Neural cell (in vitro differentiated cells): ENCODE results near the gene MCRIP1.

Experiments used
- CTCF ChIP-seq: fragments of 450-650 bp; IDR thresholded peaks from 2 replicates; pipeline ENCODE4 v1.5.1; 2014; ENCODE audit warnings: antibody characterized with exemption, mild to moderate bottlenecking, moderate library complexity; ENCODE audit not compliant: poor library complexity, severe bottlenecking
- MXI1 ChIP-seq: fragments of 450-650 bp; conservative IDR thresholded peaks from 2 replicates; pipeline ENCODE4 v1.6.1; 2014; ENCODE audit warnings: antibody characterized with exemption, mild to moderate bottlenecking; ENCODE audit not compliant: poor library complexity, severe bottlenecking
- POLR2AphosphoS5 ChIP-seq: IDR thresholded peaks from 2 replicates; pipeline ENCODE4 v1.6.1; 2012
- TAF1 ChIP-seq: IDR thresholded peaks from 2 replicates; pipeline ENCODE4 v1.6.1; 2012; ENCODE audit warnings: low read depth

GRCh38 chr17:81825841-81826466 is 7.1 kb downstream of the MCRIP1 start:
- no peak for TF ChIP-seq CTCF
- no peak for TF ChIP-seq TAF1
- TF ChIP-seq MXI1: no peak
- TF ChIP-seq POLR2AphosphoS5: no peak
